Cardiac fibroblast (primary cell): Measurements from ENCODE around the gene P2RY2.

Experiments
- DNase-seq, 2 donors: peaks; one replicate each; pipeline versions ENCODE4 v3.0.0 to v3.0.0-alpha.2; 2010; ENCODE audit warnings: low read depth in 2 of 2
- H3K4me3 ChIP-seq, 2 donors: replicated peaks in 1 of 2; 1 replicate in 1 of 2; 2 replicates in 1 of 2; pipeline ENCODE4 v1.5.1; 2011; ENCODE audit warnings: low read depth in 2 of 2, low read length in 2 of 2, mild to moderate bottlenecking in 2 of 2, moderate library complexity in 1 of 2
- CTCF ChIP-seq: IDR thresholded peaks from one replicate; pipeline ENCODE4 v1.5.1; 2011; ENCODE audit warnings: low read depth, mild to moderate bottlenecking, low read length, inconsistent platforms

The P2RY2 gene

GRCh38 chr11:73219396-73220285, 1.6 kb downstream of the P2RY2 start:
- no peak overlapping the region for H3K4me3 ChIP-seq

GRCh38 chr11:73221451-73221850, 3.4 kb downstream of the P2RY2 start:
- no peak overlapping the region for H3K4me3 ChIP-seq
- no peak for TF ChIP-seq CTCF
- DNase-seq = no peak

More at GRCh38 chr11:73219396-73220285, 1.6 kb downstream of the P2RY2 start:
- no peak for TF ChIP-seq CTCF
- DNase-seq = no peak

- no peak for DNase-seq
- H3K4me3 ChIP-seq = no peak overlapping the region
- TF ChIP-seq CTCF = no peak
Measured at GRCh38 chr11:73221996-73222395, 3.9 kb downstream of the P2RY2 start.

- no peak for DNase-seq
- TF ChIP-seq CTCF = no peak
- no peak overlapping the region for H3K4me3 ChIP-seq
Measured at GRCh38 chr11:73223998-73224730, 6.1 kb downstream of the P2RY2 start.

GRCh38 chr11:73225001-73225686, 7.1 kb downstream of the P2RY2 start:
- no peak for TF ChIP-seq CTCF
- H3K4me3 ChIP-seq = no peak overlapping the region
- no peak for DNase-seq

GRCh38 chr11:73225851-73226250, 7.8 kb downstream of the P2RY2 start:
- DNase-seq = no peak
- TF ChIP-seq CTCF = no peak
- H3K4me3 ChIP-seq = no peak overlapping the region
